ENCODE measurements around the gene CTPS1.

GRCh38 chr1:41013024-41013423 is 33.5 kb downstream of the CTPS1 start:
- TF ChIP-seq CTCF (IDR thresholded peaks at IDR 0.05; ENCODE audit: borderline replicate concordance, extremely low read depth, low read length, poor library complexity, severe bottlenecking): no peak
- TF ChIP-seq EZH2 (IDR thresholded peaks at IDR 0.05; ENCODE audit: borderline replicate concordance, low read depth, low read length, severe bottlenecking): no peak
